HG03571 (cell line): ENCODE data around the gene OR52E6.

Experiments used
- ATAC-seq: cut with Tn5 transposase; IDR thresholded peaks from one replicate; pipeline ENCODE4 v1.9.1; 2021; ENCODE audit not compliant: unreplicated experiment

Gene OR52E6

GRCh38 chr11:5803982-5804381 is 37.7 kb downstream of the OR52E6 start:
- no peak for ATAC-seq

GRCh38 chr11:5796541-5796940 is 45.2 kb downstream of the OR52E6 start:
- no peak for ATAC-seq

GRCh38 chr11:5791165-5791564 is 50.5 kb downstream of the OR52E6 start, which contains the start of gene OR52N1:
OR52N1 (minus strand) TSS chr11:5791265; CDS start chr11:5788816, 2,449 bp downstream.
- no peak for ATAC-seq
